GM18498 (cell line): Measurements from ENCODE around the gene BCAR1.
A peak's percentile ranks its signal among the peaks of the same experiment; 100 is the strongest.
"Not testable (repeated sequence)": the region's sequence is repeated elsewhere in the genome, so short reads cannot be mapped to it uniquely, and the experiment has no call there.

Experiments used
- ATAC-seq: cut with Tn5 transposase; IDR thresholded peaks from one replicate; pipeline ENCODE4 v1.9.1; 2021; ENCODE audit warnings: mild to moderate bottlenecking, moderate library complexity; ENCODE audit not compliant: unreplicated experiment

Gene BCAR1

DNA sequence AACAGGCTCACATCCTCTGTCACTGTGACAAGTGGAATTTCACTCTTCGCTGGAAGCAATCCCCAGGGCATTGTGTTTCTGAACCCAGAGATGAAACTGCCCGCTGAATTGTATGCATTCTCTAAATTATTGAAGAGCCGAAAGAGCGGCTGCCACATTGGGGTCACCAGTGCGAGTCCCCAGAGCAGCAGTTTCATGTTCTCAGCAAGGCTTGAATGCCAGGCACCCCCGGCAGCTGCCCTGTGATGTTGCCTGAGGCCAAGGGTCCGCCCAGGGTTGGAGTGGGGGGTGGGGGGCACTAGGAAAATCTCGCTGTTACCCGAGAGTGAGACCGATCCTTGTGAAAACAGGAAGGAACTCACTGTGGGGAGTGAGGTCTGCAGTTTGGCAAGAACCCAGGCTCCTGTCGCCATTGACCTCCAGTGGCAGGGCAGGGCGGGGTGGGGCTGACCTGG lies 20.7 kb upstream of the BCAR1 start:
- ATAC-seq = peak; percentile 59

DNA sequence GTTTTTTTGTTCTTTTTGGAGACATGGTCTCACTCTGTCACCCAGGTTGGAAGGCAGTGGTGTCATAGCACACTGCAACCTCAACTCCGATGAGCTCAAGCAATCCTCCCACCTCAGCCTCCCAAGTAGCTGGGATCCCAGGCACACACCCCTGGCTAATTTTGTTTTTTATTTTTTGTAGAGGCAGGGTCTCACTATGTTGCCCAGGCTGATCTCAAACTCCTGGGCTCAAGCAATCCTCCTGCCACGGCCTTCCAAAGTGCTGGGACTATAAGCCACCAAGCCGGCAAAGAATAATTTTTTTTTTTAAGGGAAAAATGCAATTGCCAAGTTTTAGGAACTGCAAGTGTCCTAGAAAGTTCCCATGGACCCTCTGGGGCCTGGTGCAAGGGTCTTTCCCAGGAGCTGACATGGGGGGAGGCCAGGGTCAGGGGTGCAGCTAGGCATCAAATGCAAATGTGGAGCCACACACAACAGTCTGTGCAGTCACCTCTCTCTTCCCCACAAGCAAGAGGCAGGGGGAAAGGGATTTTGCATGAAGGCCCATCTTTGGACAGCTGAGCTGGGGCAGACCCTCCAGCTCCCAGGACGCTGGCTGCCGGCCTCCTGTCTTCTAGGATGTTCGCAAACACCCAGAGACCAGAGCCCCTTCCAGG lies 20.1 kb upstream of the BCAR1 start:
- ATAC-seq = peak; percentile 21

GRCh38 chr16:75269358-75269757 lies 17.9 kb upstream of the BCAR1 start:
- ATAC-seq = not testable (repeated sequence)

DNA sequence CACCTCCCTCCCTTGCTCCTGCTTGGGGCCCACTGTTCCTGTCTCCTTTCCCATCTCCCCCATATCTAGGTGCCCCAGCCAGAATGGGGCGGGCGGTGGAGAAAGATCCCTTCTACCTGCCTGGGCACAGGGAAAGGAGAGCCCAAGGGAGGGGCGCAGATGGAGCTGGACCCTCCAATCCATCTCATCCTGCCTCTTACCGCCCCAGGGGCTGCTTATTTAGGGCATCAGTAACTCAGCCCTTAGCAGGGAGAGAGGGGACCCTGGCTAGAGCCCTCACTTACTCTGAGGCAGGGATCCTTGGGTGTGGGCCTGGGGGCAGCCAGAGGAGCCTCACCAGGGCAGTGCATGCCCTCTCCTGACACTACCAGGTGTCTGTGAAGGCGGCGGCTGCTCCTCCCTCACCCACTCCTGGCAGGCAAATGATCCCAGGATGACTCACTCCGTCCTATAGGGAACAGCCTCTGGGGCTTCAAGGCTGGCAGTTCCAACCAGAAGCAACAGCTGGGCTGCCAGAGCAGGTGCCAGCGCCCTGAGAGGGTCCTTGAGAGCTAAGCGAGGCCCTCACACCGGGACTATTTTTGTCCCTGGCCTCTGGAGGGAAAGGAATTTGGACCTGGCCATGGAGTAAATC lies 16.3 kb upstream of the BCAR1 start:
- ATAC-seq = no peak

DNA sequence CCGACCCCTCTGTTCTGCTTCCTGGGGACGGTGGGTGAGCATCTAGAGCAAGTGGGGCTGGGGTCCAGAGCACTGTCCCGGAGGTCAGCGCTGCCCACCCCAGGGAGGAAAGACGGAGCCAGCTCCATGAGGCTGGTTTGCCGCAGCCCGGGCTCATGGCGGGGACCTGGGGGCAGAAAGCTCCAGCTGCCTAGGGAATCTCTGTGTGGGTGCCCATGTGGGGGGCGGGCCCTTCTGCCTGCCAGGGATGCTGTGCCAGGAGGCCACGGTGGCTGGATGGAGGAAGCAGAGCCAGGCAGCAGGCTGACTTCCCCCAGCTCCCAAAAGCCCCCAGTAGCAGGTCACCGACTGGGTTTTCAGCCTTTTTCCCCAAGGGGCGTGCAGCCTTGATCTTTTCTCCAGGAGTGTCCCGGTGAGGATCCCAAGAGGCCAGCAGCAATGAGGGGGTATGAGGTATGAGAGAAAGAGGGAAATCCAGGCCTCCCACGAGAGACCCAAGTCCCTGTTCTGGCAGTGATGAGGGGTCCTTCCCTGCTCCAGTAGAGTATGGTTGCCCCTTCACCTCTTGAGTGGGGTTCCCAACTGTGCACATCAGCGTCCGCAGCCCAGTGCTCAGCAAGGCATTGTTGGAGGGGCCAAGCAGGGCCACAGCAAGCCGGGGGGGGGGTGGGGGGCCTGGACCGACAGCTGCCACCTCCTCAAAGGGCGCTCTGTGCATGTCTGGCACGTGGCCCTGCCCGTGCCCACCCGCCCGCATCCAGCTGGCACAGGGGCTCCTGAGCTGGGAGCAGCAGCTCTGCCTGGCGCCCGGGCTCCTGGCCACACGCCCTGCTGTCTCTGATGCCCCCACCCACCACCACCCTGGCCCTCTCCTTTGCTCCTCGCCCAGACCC lies 15.6 kb upstream of the BCAR1 start:
- no peak for ATAC-seq

GRCh38 chr16:75265911-75266701 lies 14.7 kb upstream of the BCAR1 start:
- peak; percentile 69 for ATAC-seq

DNA sequence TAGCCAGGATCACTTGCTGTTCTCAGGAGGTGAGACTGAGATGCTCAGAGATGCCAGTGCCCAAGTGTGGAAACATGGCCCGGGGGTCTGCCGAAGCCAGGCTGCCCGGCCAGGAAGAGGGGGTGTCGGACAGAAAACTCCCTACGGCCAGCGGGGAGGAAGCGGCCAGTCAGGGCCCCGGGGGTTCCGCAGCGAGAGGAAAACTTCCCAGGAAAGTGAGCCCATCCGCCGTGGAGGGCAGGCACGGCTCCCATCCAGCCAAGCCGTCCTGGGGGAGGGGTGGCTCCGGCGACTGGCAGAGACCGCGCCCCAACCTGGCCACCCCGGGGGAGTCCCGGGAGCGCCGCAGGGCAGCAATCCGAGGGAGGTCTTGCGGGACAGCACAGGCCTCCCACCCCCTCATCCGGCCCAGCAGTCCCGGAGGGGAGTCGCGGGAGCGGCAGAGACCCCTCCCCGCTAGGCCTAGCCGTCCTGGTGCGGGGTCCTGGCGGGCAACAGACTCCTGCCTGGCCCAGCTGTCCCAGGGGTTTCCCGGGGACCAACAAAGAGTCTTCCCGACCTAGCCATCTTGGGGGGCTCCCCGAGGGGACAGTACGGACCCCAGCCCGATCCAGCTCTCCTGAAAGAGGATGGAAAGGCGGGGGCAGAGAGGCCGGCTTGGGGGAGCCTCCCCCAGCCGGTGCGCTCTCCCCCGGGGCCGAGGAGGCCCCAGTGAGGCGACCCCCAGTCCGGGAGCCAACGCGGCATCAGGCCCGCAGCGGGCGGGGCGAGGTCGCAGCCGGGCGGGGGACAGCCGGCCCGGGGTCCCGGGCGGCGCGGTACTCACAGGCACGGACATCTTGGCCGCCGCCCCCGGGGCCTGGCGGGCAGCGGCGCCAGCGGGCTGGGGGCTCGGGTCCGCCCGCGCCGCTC lies 13.8 kb upstream of the BCAR1 start:
- peak; percentile 35 for ATAC-seq

DNA sequence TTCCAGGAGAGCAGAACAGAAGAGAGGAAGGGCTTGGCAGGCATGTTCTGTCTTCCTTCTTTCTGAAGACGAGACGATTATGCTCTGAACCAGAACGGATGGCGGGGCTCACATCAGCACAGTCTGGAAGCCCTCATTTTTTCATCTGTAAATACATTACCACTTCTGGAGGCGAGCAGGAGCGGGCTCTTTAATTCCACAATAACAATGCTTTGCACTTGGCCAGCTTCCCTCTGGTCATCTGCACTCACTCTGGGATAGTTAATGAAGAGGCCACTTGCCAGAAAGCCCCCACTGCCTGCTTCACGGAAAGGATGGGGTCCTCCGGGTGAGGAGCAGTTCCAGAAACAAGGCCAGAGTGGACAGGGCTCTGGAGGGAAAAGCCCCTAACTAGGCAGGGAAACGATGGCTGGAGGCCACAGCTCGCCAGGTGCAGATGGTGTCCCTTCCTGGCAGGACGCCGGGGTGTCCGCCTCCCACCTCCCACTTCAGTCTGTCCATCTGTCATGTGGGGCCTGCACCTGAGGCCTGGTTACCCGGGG lies 13.1 kb upstream of the BCAR1 start:
- no peak for ATAC-seq

- ATAC-seq = no peak
Observed at GRCh38 chr16:75263963-75264445, 12.6 kb upstream of the BCAR1 start.

DNA sequence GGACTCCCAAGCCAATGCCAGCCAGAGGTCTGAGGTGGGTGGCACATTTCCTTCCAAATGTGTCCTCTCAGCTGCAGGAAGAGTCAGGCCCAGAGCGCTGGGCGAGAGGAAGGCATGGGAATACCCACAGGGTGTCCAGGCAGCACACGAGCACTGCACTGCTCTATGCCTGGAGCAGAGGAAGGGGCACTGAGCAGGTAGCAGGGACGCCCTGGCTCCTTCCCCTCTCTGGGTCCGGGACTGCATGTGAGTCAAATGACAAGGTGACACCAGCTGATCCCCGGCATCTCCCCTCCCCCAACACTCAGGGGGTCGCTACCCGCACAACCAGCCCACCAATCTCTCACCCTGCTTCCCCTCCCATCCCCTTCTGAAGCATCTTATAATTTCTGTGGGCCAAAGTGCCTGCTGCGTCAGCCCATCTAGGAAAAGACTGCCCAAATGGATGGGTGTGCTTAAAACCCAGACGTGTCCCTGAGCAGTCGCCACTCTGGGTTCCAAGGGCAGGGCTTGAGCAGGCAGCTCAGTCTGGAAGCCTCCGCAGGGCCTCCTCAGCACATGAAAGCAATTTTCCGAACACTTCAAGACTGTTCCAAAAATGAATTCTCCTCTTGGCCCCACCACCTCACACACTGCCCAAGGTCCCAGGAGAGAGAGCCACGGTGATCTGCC lies 12.0 kb upstream of the BCAR1 start:
- no peak for ATAC-seq

GRCh38 chr16:75262800-75263127 lies 11.3 kb upstream of the BCAR1 start:
- ATAC-seq = no peak

- ATAC-seq = no peak
Observed at GRCh38 chr16:75262104-75262799, 10.8 kb upstream of the BCAR1 start.

GRCh38 chr16:75261590-75262078 lies 10.2 kb upstream of the BCAR1 start:
- ATAC-seq = no peak

DNA sequence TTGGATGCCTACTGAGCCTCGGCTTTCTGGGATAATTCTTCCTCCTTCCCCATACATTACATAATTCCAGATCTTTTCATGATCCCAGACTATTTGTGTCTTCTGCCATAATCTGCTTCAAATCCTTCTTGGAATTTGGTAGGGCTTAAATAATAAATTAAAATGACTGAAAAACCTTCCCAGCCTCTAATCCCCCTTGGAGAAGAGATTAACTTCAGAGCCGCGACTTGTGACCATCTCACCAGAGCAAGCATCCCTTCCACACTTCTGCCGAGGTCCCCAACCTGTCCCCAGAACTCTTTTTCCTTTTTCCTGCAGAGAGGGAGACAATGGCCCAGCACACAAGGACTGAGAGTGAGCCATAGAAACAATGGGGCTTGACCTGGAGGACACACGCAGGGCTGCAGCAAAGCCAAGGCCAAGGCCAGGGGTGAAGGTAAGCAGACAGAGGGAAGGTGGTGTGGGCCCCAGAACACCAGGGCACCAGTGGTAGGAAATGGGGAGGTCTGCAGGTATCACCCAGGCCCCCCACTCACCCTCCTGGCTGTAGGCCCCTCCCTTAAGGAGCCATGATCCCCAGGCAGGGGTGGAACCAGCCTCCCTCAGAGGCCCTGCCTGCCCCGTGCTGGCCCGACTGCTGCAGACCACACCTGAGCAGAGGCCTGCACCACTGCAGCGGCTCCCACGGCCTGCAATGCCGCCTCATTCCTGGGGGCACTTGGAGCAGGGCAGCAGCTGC lies 9.6 kb upstream of the BCAR1 start:
- ATAC-seq = no peak

- no peak for ATAC-seq
Observed at GRCh38 chr16:75258807-75259141, 7.3 kb upstream of the BCAR1 start.

DNA sequence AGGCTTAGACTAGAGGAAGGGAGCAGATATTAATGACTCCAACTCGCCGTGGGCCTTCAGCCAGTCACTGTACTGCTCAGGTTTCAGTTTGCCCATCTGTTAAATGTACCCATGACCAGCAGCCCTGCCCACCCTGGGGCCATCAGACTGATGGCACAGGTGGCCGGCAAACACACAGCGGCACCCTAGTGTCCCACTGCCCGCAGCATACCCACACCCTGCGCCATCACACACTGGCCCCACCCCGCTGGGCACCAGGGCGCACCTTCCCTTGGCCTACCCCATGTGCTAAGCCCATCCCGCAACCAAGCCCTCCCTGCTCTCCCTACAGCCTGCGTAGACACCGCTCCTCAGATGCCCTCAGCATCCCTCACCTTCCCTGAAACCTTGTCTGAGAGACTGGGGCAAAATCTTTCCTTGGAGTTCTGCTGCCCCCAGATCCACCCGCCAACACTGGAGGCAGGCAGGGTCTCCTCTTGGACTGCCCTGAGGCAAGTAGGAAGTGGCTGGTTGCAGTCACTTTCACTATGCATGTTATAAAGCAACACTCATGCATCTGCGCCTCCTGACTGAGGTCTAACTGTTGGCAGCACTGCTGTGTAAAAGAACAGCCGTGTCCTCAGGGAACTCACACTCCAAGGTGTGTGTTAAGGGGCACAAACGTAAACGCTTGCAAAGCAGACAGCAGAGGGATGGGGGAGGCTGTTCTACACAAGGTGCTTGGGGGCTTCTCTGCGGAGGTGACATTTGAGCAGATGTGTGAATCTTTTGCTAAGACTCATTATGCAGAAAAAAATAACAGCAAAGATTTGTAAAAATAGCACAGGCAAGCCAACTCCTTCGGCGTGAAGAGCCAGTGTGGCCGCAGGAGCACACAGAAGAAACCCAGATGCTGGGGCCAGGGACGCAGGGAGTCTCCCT lies 6.7 kb upstream of the BCAR1 start:
- ATAC-seq = no peak
